Transverse colon (tissue), 4 donors: ENCODE data around the gene DPEP2NB.
"Not testable (repeated sequence)": the region's sequence is repeated elsewhere in the genome, so short reads cannot be mapped to it uniquely, and the experiment has no call there.

Experiments used
- POLR2AphosphoS5 ChIP-seq, 3 donors: sonication (generic); formaldehyde crosslinking; IDR thresholded peaks; one replicate each; pipeline ENCODE4 v1.6.1; 2016; ENCODE audit warnings: antibody characterized with exemption in 3 of 3
- TF ChIP-seq, protein P1 (sequence below), 5 experiments: fragments of 200-600 bp in 3 of 5; fragments of 450-650 bp in 2 of 5; sonication (generic) in 3 of 5; IDR thresholded peaks; 1 replicate in 2 of 5; 2 replicates in 3 of 5; pipeline ENCODE4 v1.5.1; 2016 to 2017; ENCODE audit warnings: antibody characterized with exemption in 5 of 5, inconsistent platforms in 3 of 5, mild to moderate bottlenecking in 2 of 5, moderate library complexity in 1 of 5

DNA sequence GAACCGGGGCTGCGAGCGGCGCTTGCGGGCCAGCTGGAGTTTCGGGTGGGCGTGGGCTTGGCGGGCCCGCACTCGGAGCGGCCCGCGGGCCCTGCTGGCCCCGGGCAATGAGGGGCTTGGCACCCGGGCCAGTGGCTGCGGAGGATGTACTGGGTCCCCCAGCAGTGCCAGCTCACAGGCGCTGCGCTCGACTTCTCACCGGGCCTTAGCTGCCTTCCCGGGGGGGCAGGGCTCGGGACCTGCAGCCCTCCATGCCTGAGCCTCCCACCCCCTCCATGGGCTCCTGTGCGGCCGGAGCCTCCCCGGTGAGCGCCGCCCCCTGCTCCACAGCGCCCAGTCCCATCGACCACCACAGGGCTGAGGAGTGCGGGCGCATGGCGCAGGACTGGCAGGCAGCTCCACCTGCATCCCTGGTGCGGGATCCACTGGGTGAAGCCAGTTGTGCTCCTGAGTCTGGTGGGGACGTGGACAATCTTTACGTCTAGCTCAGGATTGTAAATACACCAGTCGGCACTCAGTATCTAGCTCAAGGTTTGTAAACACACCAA lies 17.4 kb downstream of the DPEP2NB start:
- TF ChIP-seq, protein P1, sequence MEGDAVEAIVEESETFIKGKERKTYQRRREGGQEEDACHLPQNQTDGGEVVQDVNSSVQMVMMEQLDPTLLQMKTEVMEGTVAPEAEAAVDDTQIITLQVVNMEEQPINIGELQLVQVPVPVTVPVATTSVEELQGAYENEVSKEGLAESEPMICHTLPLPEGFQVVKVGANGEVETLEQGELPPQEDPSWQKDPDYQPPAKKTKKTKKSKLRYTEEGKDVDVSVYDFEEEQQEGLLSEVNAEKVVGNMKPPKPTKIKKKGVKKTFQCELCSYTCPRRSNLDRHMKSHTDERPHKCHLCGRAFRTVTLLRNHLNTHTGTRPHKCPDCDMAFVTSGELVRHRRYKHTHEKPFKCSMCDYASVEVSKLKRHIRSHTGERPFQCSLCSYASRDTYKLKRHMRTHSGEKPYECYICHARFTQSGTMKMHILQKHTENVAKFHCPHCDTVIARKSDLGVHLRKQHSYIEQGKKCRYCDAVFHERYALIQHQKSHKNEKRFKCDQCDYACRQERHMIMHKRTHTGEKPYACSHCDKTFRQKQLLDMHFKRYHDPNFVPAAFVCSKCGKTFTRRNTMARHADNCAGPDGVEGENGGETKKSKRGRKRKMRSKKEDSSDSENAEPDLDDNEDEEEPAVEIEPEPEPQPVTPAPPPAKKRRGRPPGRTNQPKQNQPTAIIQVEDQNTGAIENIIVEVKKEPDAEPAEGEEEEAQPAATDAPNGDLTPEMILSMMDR (IDR thresholded peaks at IDR 0.05): not testable (repeated sequence)
- TF ChIP-seq POLR2AphosphoS5 (IDR thresholded peaks at IDR 0.05): not testable (repeated sequence)
